Kidney epithelial cell (primary cell): ENCODE measurements around the gene STC2. TPM values are rescaled to one million over a fixed set of nuclear protein-coding genes. Genes with fewer than 3 reads are reported as not detected.

Source experiments
- DNase-seq: peaks from one replicate; pipeline ENCODE4 v3.0.0-alpha.2; 2010; ENCODE audit warnings: low read depth
- H3K27me3 ChIP-seq: 2 replicates; pipeline ENCODE4 v1.6.0; 2011; ENCODE audit warnings: low read length; ENCODE audit not compliant: control insufficient read depth, insufficient read depth
- H3K36me3 ChIP-seq: 2 replicates; pipeline ENCODE4 v1.5.1; 2011; ENCODE audit warnings: low read length; ENCODE audit not compliant: control insufficient read depth, insufficient read depth
- H3K4me3 ChIP-seq: 2 replicates; pipeline ENCODE4 v1.5.1; 2011; ENCODE audit warnings: low read depth, mild to moderate bottlenecking, control low read depth, low read length
- total RNA-seq: library from RNA; depleted of rRNA; stranded (reverse); fragments of >200 nt; gene quantifications from 2 replicates; pipeline ENCODE4 v1.2.3, GENCODE V29; 2015
- TF ChIP-seq, protein P1 (sequence below): IDR thresholded peaks from 2 replicates; pipeline ENCODE4 v1.5.1; 2011; ENCODE audit warnings: mild to moderate bottlenecking, moderate library complexity, low read length, control low read depth, inconsistent platforms; ENCODE audit not compliant: insufficient read depth, poor library complexity, severe bottlenecking

STC2 gene
- total RNA-seq, 1 donor from 2014 or later: 219 TPM

GRCh38 chr5:173271419-173271818 lies 56.8 kb downstream of the STC2 start:
- no peaks in the 10 kb centered on the region for H3K36me3 ChIP-seq
- no peak overlapping the region for H3K4me3 ChIP-seq
- H3K27me3 ChIP-seq: peaks cover 15% of the 10 kb centered on the region
- TF ChIP-seq, protein P1, sequence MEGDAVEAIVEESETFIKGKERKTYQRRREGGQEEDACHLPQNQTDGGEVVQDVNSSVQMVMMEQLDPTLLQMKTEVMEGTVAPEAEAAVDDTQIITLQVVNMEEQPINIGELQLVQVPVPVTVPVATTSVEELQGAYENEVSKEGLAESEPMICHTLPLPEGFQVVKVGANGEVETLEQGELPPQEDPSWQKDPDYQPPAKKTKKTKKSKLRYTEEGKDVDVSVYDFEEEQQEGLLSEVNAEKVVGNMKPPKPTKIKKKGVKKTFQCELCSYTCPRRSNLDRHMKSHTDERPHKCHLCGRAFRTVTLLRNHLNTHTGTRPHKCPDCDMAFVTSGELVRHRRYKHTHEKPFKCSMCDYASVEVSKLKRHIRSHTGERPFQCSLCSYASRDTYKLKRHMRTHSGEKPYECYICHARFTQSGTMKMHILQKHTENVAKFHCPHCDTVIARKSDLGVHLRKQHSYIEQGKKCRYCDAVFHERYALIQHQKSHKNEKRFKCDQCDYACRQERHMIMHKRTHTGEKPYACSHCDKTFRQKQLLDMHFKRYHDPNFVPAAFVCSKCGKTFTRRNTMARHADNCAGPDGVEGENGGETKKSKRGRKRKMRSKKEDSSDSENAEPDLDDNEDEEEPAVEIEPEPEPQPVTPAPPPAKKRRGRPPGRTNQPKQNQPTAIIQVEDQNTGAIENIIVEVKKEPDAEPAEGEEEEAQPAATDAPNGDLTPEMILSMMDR: no peak
- no peak for DNase-seq

DNA sequence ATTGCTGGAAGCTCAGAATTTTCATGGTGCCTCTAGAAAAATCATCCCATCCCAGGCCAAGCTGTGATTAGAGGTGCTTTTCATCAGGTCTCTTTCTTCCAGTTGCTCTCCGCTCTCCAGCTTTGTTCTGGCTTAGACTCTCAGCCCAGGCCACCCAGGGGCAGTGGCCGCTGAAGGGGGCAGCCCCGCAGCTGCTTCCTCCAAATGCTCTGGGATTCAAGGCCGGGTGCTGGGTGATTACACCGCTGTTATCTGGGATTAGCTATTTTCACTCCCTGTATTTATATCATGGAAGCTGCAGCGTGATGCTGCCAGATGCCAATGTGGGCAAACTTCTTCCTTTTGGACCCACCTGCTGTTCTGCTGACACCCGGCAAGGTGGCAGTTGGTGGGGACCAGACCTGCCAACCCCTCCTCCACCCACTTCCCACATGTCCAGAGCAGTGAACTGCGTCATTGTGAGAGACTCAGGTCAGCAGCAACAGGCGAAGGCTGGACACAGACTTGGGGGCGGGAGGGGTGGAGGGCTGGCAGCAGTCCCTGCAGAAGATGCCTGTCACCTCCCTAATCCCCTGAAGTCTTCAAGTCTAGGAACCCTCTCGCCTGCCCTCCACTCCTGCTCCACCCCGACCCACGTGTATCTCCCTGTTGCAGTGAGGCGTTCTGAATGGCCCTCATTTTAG lies 59.3 kb downstream of the STC2 start:
- Histone ChIP-seq H3K36me3 (no peaks in the 10 kb centered on the region), H3K4me3 (no peak overlapping the region), H3K27me3 (peaks cover 25% of the 10 kb centered on the region)
- TF ChIP-seq, protein P1: no peak
- DNase-seq: no peak

GRCh38 chr5:173265433-173265832 lies 62.8 kb downstream of the STC2 start:
- TF ChIP-seq, protein P1: no peak
- Histone ChIP-seq H3K36me3 (no peaks in the 10 kb centered on the region), H3K4me3 (no peak overlapping the region), H3K27me3 (peaks cover 28% of the 10 kb centered on the region)
- no peak for DNase-seq

Other genes with a start within 250 kb of the STC2 start
- 14.4 and 17.8 TPM in 2 replicates for gene BNIP1, start 183.9 kb downstream of the STC2 start, total RNA-seq
- gene NKX2-5, start 93.2 kb downstream of the STC2 start, total RNA-seq: not detected in 2 replicates